PC-9 (cell line): Measurements from ENCODE around the gene SRSF4. TPM values are rescaled to one million over a fixed set of nuclear protein-coding genes. Genes with fewer than 3 reads are reported as not detected.
"Not testable (repeated sequence)": the region's sequence is repeated elsewhere in the genome, so short reads cannot be mapped to it uniquely, and the experiment has no call there.

Source experiments
- BruUV-seq: library from RNA; stranded (reverse); fragments of 400-500 nt; replicated peaks from 2 replicates; lab custom pipeline; 2021; lab: Mats Ljungman, UMichigan
- CTCF ChIA-PET: fragments of 300-600 bp; sonication (Branson Sonifier 250); formaldehyde crosslinking; loops from one replicate; lab custom pipeline; 2022; ENCODE audit warnings: antibody characterized with exemption; lab: Charles Lee
- POLR2A ChIA-PET: fragments of 300-600 bp; sonication (Branson Sonifier 250); formaldehyde crosslinking; loops from one replicate; lab custom pipeline; 2022; ENCODE audit warnings: antibody characterized with exemption; ENCODE audit not compliant: unreplicated experiment; lab: Charles Lee
- DNase-seq, 2 experiments: peaks; one replicate each; pipeline versions ENCODE4 v3.0.0 to v3.0.0-alpha.2; 2015 to 2022; ENCODE audit warnings: mixed read lengths in 1 of 2
- H2AFZ ChIP-seq: fragments of 200-600 bp; sonication (generic); 2 replicates; pipeline ENCODE4 v1.8.1; 2017; ENCODE audit warnings: antibody characterized with exemption
- H3F3A ChIP-seq: fragments of 200-600 bp; sonication (generic); 2 replicates; pipeline ENCODE4 v1.8.1; 2017; ENCODE audit warnings: antibody characterized with exemption, mild to moderate bottlenecking, low read depth; ENCODE audit not compliant: insufficient read depth
- H3K27ac ChIP-seq: fragments of 200-600 bp; sonication (generic); 2 replicates; pipeline ENCODE4 v1.6.1; 2016; ENCODE audit warnings: mixed run types
- H3K27me3 ChIP-seq: fragments of 200-600 bp; sonication (generic); 2 replicates; pipeline ENCODE4 v1.6.1; 2016; ENCODE audit warnings: low read depth, mixed run types; ENCODE audit not compliant: insufficient read depth
- H3K36me3 ChIP-seq: fragments of 200-600 bp; sonication (generic); 2 replicates; pipeline ENCODE4 v1.6.1; 2016; ENCODE audit warnings: low read depth, mixed run types
- H3K4me1 ChIP-seq: fragments of 200-600 bp; sonication (generic); replicated peaks from 2 replicates; pipeline ENCODE4 v1.6.1; 2016; ENCODE audit warnings: mixed run types; ENCODE audit not compliant: insufficient read depth
- H3K4me2 ChIP-seq: fragments of 200-600 bp; sonication (generic); 2 replicates; pipeline ENCODE4 v1.6.1; 2017; ENCODE audit warnings: mixed run types
- H3K4me3 ChIP-seq: fragments of 200-600 bp; sonication (generic); 2 replicates; pipeline ENCODE4 v1.6.1; 2016; ENCODE audit warnings: mixed run types
- H3K79me2 ChIP-seq: fragments of 200-600 bp; sonication (generic); 2 replicates; pipeline ENCODE4 v1.6.1; 2017; ENCODE audit warnings: low read depth, mixed run types
- H3K9me2 ChIP-seq: fragments of 200-600 bp; sonication (generic); 2 replicates; pipeline ENCODE4 v1.8.1; 2017; ENCODE audit warnings: mild to moderate bottlenecking; ENCODE audit not compliant: insufficient read depth
- H3K9me3 ChIP-seq: fragments of 200-600 bp; sonication (generic); 2 replicates; pipeline ENCODE4 v1.8.1; 2016; ENCODE audit warnings: low read depth; ENCODE audit not compliant: insufficient read depth
- H4K20me1 ChIP-seq: fragments of 200-600 bp; sonication (generic); 2 replicates; pipeline ENCODE4 v1.8.1; 2017; ENCODE audit not compliant: insufficient read depth
- CTCF ChIP-seq: fragments of 200-600 bp; sonication (generic); conservative IDR thresholded peaks from 2 replicates; pipeline ENCODE4 v1.6.1; 2017; ENCODE audit warnings: mixed run types, antibody characterized with exemption, mild to moderate bottlenecking, moderate library complexity
- EZH2 ChIP-seq: fragments of 200-600 bp; sonication (generic); IDR thresholded peaks from 2 replicates; pipeline ENCODE4 v1.8.0; 2017; ENCODE audit warnings: antibody characterized with exemption, low read depth
- intact Hi-C: fragments of 100-400 bp; cut with micrococcal nuclease; formaldehyde crosslinking; loops from one replicate; pipeline ENCODE4 v1.10.0; 2022; ENCODE audit not compliant: unreplicated experiment
- total RNA-seq: library from RNA; stranded (reverse); gene quantifications from 2 replicates; pipeline ENCODE4 v1.2.3, GENCODE V29; 2021

SRSF4 gene
- total RNA-seq, 1 experiment from 2014 or later: 87.6 TPM

GRCh38 chr1:29113413-29114117, 68.1 kb downstream of the SRSF4 start:
- DNase-seq: no peak
- Histone ChIP-seq H3K27me3 (no peaks in the 10 kb centered on the region), H3K4me3 (no peak overlapping the region), H3K9me2 (no peaks in the 10 kb centered on the region), H3F3A (no peaks in the 10 kb centered on the region), H3K79me2 (no peaks in the 10 kb centered on the region), H2AFZ (no peak overlapping the region), H3K4me2 (no peak overlapping the region), H3K36me3 (no peaks in the 10 kb centered on the region), H3K9me3 (no peaks in the 10 kb centered on the region), H3K4me1 (no peaks in the 10 kb centered on the region), H4K20me1 (no peaks in the 10 kb centered on the region), H3K27ac (no peak overlapping the region)
- ChIA-PET CTCF (interaction anchor here (0.6 kb wide), 1 partner anchor 43 kb away, joined by 5 read pairs; no protein-coding TSS in a partner anchor), POLR2A (no interaction called here)
- no peak for TF ChIP-seq CTCF
- no peak for TF ChIP-seq EZH2
- intact Hi-C loops: no loop called here
- no TSS peak for BruUV-seq

GRCh38 chr1:29112705-29113412, 68.8 kb downstream of the SRSF4 start:
- Histone ChIP-seq H3K9me2 (no peaks in the 10 kb centered on the region), H3K4me1 (no peaks in the 10 kb centered on the region), H3K9me3 (no peaks in the 10 kb centered on the region), H3K27ac (no peak overlapping the region), H3K79me2 (no peaks in the 10 kb centered on the region), H2AFZ (no peak overlapping the region), H3K36me3 (no peaks in the 10 kb centered on the region), H3K4me3 (no peak overlapping the region), H3K27me3 (no peaks in the 10 kb centered on the region), H3F3A (no peaks in the 10 kb centered on the region), H3K4me2 (no peak overlapping the region), H4K20me1 (no peaks in the 10 kb centered on the region)
- POLR2A ChIA-PET: no interaction called here
- TF ChIP-seq CTCF (no peak), EZH2 (no peak)
- CTCF ChIA-PET: no interaction called here
- intact Hi-C loops: no loop called here
- BruUV-seq: no TSS peak
- DNase-seq: no peak

GRCh38 chr1:29108041-29108440, 73.7 kb downstream of the SRSF4 start:
- intact Hi-C loops, POLR2A ChIA-PET: not testable (repeated sequence)

More at GRCh38 chr1:29108041-29108440, 73.7 kb downstream of the SRSF4 start:
- H3K9me3 ChIP-seq, DNase-seq, H3K27me3 ChIP-seq, CTCF ChIA-PET, H3K9me2 ChIP-seq, H3K27ac ChIP-seq, H4K20me1 ChIP-seq, H3K79me2 ChIP-seq, H2AFZ ChIP-seq, H3K4me2 ChIP-seq, H3K36me3 ChIP-seq, BruUV-seq, H3K4me3 ChIP-seq: not testable (repeated sequence)
- H3K4me1 ChIP-seq: peaks cover 12% of the 10 kb centered on the region
- peaks cover 12% of the 10 kb centered on the region; the same call in 1 of the 2 replicates for H3F3A ChIP-seq
